Uterus (tissue), 4 donors: ENCODE measurements around the gene ATPAF1. TPM values are rescaled to one million over a fixed set of nuclear protein-coding genes. Genes with fewer than 3 reads are reported as not detected.

Source experiments
- DNase-seq, 2 donors: peaks; one replicate each; pipeline ENCODE4 v3.0.0-alpha.2; 2019 to 2020
- H3K27ac ChIP-seq, 2 donors: fragments of 200-600 bp; sonication (generic); 1 replicate in 1 of 2; 2 replicates in 1 of 2; pipeline ENCODE4 v1.5.1; 2016 to 2018
- H3K27me3 ChIP-seq, 2 donors: fragments of 200-600 bp; sonication (generic); one replicate each; pipeline ENCODE4 v1.5.1; 2018 to 2019; ENCODE audit warnings: control low read depth in 1 of 2
- H3K36me3 ChIP-seq, 2 donors: fragments of 200-600 bp; sonication (generic); one replicate each; pipeline ENCODE4 v1.5.1; 2019; ENCODE audit warnings: control low read depth in 1 of 2
- H3K4me1 ChIP-seq, 2 donors: fragments of 200-600 bp; sonication (generic); one replicate each; pipeline ENCODE4 v1.5.1; 2018 to 2019; ENCODE audit warnings: control low read depth in 1 of 2
- H3K4me3 ChIP-seq, 2 donors: fragments of 200-600 bp; sonication (generic); 1 replicate in 1 of 2; 2 replicates in 1 of 2; pipeline ENCODE4 v1.5.1; 2018 to 2019; ENCODE audit warnings: mild to moderate bottlenecking in 1 of 2
- H3K9me3 ChIP-seq, 2 donors: fragments of 200-600 bp; sonication (generic); one replicate each; pipeline ENCODE4 v1.5.1; 2019; ENCODE audit warnings: control low read depth in 1 of 2
- POLR2A ChIP-seq, 2 donors: fragments of 450-650 bp; IDR thresholded peaks; one replicate each; pipeline ENCODE4 v1.6.1; 2016; ENCODE audit warnings: antibody characterized with exemption in 2 of 2, mild to moderate bottlenecking in 1 of 2, moderate library complexity in 1 of 2
- intact Hi-C: fragments of 100-400 bp; cut with DNase I; formaldehyde crosslinking; loops from one replicate; pipeline ENCODE4 v1.15.1; 2023; ENCODE audit warnings: low total_unique reads
- total RNA-seq, 4 donors: library from RNA; depleted of rRNA in 3 of 4; stranded (reverse); fragments of >200 nt in 3 of 4; gene quantifications; one replicate each; pipeline versions ENCODE4 v1.1.0 to v1.2.4, GENCODE V29; 2014 to 2023
- TF ChIP-seq, protein P1 (sequence below), 4 experiments: fragments of 200-600 bp in 2 of 4; fragments of 450-650 bp in 2 of 4; sonication (generic) in 2 of 4; IDR thresholded peaks; one replicate each; pipeline ENCODE4 v1.5.1; 2016 to 2019; ENCODE audit warnings: antibody characterized with exemption in 4 of 4, mild to moderate bottlenecking in 2 of 4, moderate library complexity in 1 of 4
- donor health status: DM: yes; HTN: yes; CAD: no.

Gene ATPAF1
- total RNA-seq, 4 donors from 2014 or later: 8.2 to 59.7 (median 40.8) TPM

- no peaks in the 10 kb centered on the region for H3K36me3 ChIP-seq
- no peak for TF ChIP-seq POLR2A (IDR thresholded peaks at IDR 0.05)
- TF ChIP-seq, protein P1, sequence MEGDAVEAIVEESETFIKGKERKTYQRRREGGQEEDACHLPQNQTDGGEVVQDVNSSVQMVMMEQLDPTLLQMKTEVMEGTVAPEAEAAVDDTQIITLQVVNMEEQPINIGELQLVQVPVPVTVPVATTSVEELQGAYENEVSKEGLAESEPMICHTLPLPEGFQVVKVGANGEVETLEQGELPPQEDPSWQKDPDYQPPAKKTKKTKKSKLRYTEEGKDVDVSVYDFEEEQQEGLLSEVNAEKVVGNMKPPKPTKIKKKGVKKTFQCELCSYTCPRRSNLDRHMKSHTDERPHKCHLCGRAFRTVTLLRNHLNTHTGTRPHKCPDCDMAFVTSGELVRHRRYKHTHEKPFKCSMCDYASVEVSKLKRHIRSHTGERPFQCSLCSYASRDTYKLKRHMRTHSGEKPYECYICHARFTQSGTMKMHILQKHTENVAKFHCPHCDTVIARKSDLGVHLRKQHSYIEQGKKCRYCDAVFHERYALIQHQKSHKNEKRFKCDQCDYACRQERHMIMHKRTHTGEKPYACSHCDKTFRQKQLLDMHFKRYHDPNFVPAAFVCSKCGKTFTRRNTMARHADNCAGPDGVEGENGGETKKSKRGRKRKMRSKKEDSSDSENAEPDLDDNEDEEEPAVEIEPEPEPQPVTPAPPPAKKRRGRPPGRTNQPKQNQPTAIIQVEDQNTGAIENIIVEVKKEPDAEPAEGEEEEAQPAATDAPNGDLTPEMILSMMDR (IDR thresholded peaks at IDR 0.05): no peak
- intact Hi-C loops: no loop called here
Observed at GRCh38 chr1:46582972-46583371, 85.2 kb downstream of the ATPAF1 start.

More at GRCh38 chr1:46582972-46583371, 85.2 kb downstream of the ATPAF1 start:
- no peaks in the 10 kb centered on the region for H3K4me1 ChIP-seq
- H3K4me3 ChIP-seq: no peak overlapping the region
- H3K27me3 ChIP-seq: no peaks in the 10 kb centered on the region
- no peak overlapping the region for H3K27ac ChIP-seq
- no peak for DNase-seq
- H3K9me3 ChIP-seq: no peaks in the 10 kb centered on the region

Other genes starting within 250 kb of the ATPAF1 start
- under 1 TPM in 1 of 4 donors, not detected in 3; 0.07 TPM for gene DMBX1, start 178.5 kb downstream of the ATPAF1 start, total RNA-seq
- gene KNCN, start 116.7 kb downstream of the ATPAF1 start, total RNA-seq: not detected
- 10 to 100 TPM in 3 of 4 donors, 1 to 10 TPM in 1; 4.9 to 53.0 (median 24.3) TPM for gene MKNK1, start 64.1 kb downstream of the ATPAF1 start, total RNA-seq
- 10 to 100 TPM in 3 of 4 donors, 1 to 10 TPM in 1; 6.9 to 22.5 (median 16.6) TPM for gene MOB3C, start 51.6 kb downstream of the ATPAF1 start, total RNA-seq
- gene TEX38, start 3.5 kb upstream of the ATPAF1 start, total RNA-seq: not detected
- 100 to 1,000 TPM in 2 of 4 donors, 10 to 100 TPM in 2; 63.5 to 188 (median 96.0) TPM for gene EFCAB14, start 50.8 kb upstream of the ATPAF1 start, total RNA-seq
- 10 to 100 TPM in 2 of 4 donors, 1 to 10 TPM in 2; 4.9 to 37.6 (median 10.1) TPM for gene CYP4B1, start 130.7 kb upstream of the ATPAF1 start, total RNA-seq